H1 (cell line): Measurements from ENCODE around the gene PCCA. TPM values are rescaled to one million over a fixed set of nuclear protein-coding genes. Genes with fewer than 3 reads are reported as not detected.

Experiments
- CTCF ChIA-PET: fragments of 300-600 bp; sonication (Branson Sonifier 250); formaldehyde crosslinking; loops from one replicate; lab custom pipeline; 2021; ENCODE audit not compliant: partially characterized antibody; lab: Charles Lee
- POLR2A ChIA-PET: fragments of 300-600 bp; sonication (Branson Sonifier 250); formaldehyde crosslinking; loops from one replicate; lab custom pipeline; 2021; ENCODE audit warnings: inconsistent platforms; ENCODE audit not compliant: partially characterized antibody; lab: Charles Lee
- DNase-seq, 2 experiments: peaks; one replicate each; pipeline versions ENCODE4 v3.0.0 to v3.0.0-alpha.2; 2010 to 2022; ENCODE audit warnings: low spot score in 2 of 2, low read depth in 1 of 2, mixed read lengths in 1 of 2
- FAIRE-seq: peaks from 2 replicates; lab custom pipeline; 2011; peaks lifted over from hg19 to GRCh38; lab: Jason Lieb, UNC
- H2AFZ ChIP-seq: 2 replicates; pipeline ENCODE4 v1.8.1; 2012; ENCODE audit warnings: low read length, inconsistent platforms
- H2AK5ac ChIP-seq: 2 replicates; pipeline ENCODE4 v1.6.1; 2013; ENCODE audit warnings: low read depth, low read length
- H2BK120ac ChIP-seq: replicated peaks from 2 replicates; pipeline ENCODE3; 2013; ENCODE audit warnings: low read depth, low read length, inconsistent platforms
- H2BK12ac ChIP-seq: 2 replicates; pipeline ENCODE4 v1.6.1; 2013; ENCODE audit warnings: low read depth, low read length
- H2BK15ac ChIP-seq: 2 replicates; pipeline ENCODE4 v1.6.1; 2013; ENCODE audit warnings: low read length
- H2BK20ac ChIP-seq: 2 replicates; pipeline ENCODE4 v1.6.1; 2013; ENCODE audit warnings: low read length
- H2BK5ac ChIP-seq: 2 replicates; pipeline ENCODE4 v1.6.1; 2013; ENCODE audit warnings: low read depth, low read length
- H3K14ac ChIP-seq: 2 replicates; pipeline ENCODE4 v1.6.1; 2013; ENCODE audit warnings: inconsistent platforms; ENCODE audit not compliant: insufficient read length
- H3K18ac ChIP-seq: 2 replicates; pipeline ENCODE4 v1.6.1; 2013; ENCODE audit warnings: low read length; ENCODE audit errors: extremely low read depth
- H3K23ac ChIP-seq: 2 replicates; pipeline ENCODE4 v1.6.1; 2013; ENCODE audit warnings: inconsistent platforms; ENCODE audit not compliant: insufficient read length
- H3K23me2 ChIP-seq: 2 replicates; pipeline ENCODE4 v1.6.1; 2013; ENCODE audit warnings: low read depth, low read length
- H3K27ac ChIP-seq: 2 replicates; pipeline ENCODE4 v1.6.1; 2011; ENCODE audit warnings: low read depth, low read length, inconsistent platforms
- H3K27me3 ChIP-seq, 4 experiments: replicated peaks in 1 of 4; 1 replicate in 1 of 4; 2 replicates in 3 of 4; pipeline versions ENCODE4 v1.6.1 to v1.8.1; 2011 to 2013; ENCODE audit warnings: low read length in 3 of 4, mild to moderate bottlenecking in 3 of 4, inconsistent platforms in 2 of 4, mixed read lengths in 2 of 4, moderate library complexity in 1 of 4; ENCODE audit not compliant: control insufficient read depth in 3 of 4, insufficient read depth in 3 of 4; ENCODE audit errors: extremely low read depth in 1 of 4
- H3K36me3 ChIP-seq, 4 experiments: 2 replicates each; pipeline versions ENCODE4 v1.6.1 to v1.8.1; 2011 to 2013; ENCODE audit warnings: mild to moderate bottlenecking in 4 of 4, low read length in 3 of 4, moderate library complexity in 2 of 4, control low read depth in 1 of 4, inconsistent platforms in 1 of 4; ENCODE audit not compliant: insufficient read depth in 4 of 4, control insufficient read depth in 2 of 4
- H3K4ac ChIP-seq: replicated peaks from 2 replicates; pipeline ENCODE3; 2013; ENCODE audit warnings: low read length, low read depth, mixed read lengths, inconsistent platforms; ENCODE audit not compliant: insufficient read length
- H3K4me1 ChIP-seq, 4 experiments: replicated peaks in 1 of 4; 1 replicate in 1 of 4; 2 replicates in 3 of 4; pipeline versions ENCODE4 v1.6.1 to v1.8.1; 2011 to 2013; ENCODE audit warnings: low read length in 3 of 4, inconsistent platforms in 2 of 4, mixed read lengths in 1 of 4; ENCODE audit not compliant: insufficient read depth in 4 of 4, control insufficient read depth in 3 of 4
- H3K4me2 ChIP-seq, 2 experiments: 2 replicates each; pipeline versions ENCODE4 v1.6.1 to v1.8.1; 2011 to 2013; ENCODE audit warnings: low read depth in 2 of 2, low read length in 2 of 2, control low read depth in 1 of 2, inconsistent platforms in 1 of 2, mild to moderate bottlenecking in 1 of 2; ENCODE audit not compliant: insufficient read depth in 1 of 2
- H3K4me3 ChIP-seq, 4 experiments: fragments of 200-600, 300-600 bp in 1 of 4; sonication (generic), shearing (Covaris generic), sonication (Bioruptor Twin) in 1 of 4; 2 replicates each; pipeline versions ENCODE4 v1.5.1 to v1.8.1; 2011 to 2016; ENCODE audit warnings: low read length in 4 of 4, low read depth in 3 of 4, control low read depth in 2 of 4, inconsistent platforms in 2 of 4, mild to moderate bottlenecking in 2 of 4, mixed read lengths in 1 of 4, moderate library complexity in 1 of 4; ENCODE audit not compliant: insufficient read depth in 2 of 4; ENCODE audit errors: extremely low read depth in 1 of 4
- H3K56ac ChIP-seq: replicated peaks from 2 replicates; pipeline ENCODE3; 2013; ENCODE audit warnings: low read depth, mild to moderate bottlenecking, mixed read lengths, low read length, inconsistent platforms; ENCODE audit not compliant: insufficient read length
- H3K79me1 ChIP-seq: 2 replicates; pipeline ENCODE4 v1.6.1; 2013; ENCODE audit warnings: low read depth, low read length, control low read depth
- H3K79me2 ChIP-seq, 2 experiments: 2 replicates each; pipeline versions ENCODE4 v1.6.1 to v1.8.1; 2012 to 2013; ENCODE audit warnings: low read length in 2 of 2, mild to moderate bottlenecking in 2 of 2, inconsistent platforms in 1 of 2; ENCODE audit not compliant: insufficient read depth in 2 of 2, control insufficient read depth in 1 of 2
- H3K9ac ChIP-seq, 4 experiments: replicated peaks in 1 of 4; 1 replicate in 1 of 4; 2 replicates in 3 of 4; pipeline versions ENCODE4 v1.6.1 to v1.8.1; 2011 to 2013; ENCODE audit warnings: low read depth in 3 of 4, low read length in 3 of 4, control low read depth in 2 of 4, mild to moderate bottlenecking in 2 of 4, moderate library complexity in 2 of 4, inconsistent platforms in 1 of 4; ENCODE audit errors: extremely low read depth in 1 of 4
- H3K9me3 ChIP-seq, 2 experiments: 2 replicates each; pipeline versions ENCODE4 v1.6.1 to v1.8.1; 2012 to 2013; ENCODE audit warnings: mild to moderate bottlenecking in 2 of 2, moderate library complexity in 2 of 2, control low read depth in 1 of 2, inconsistent platforms in 1 of 2, low read depth in 1 of 2, low read length in 1 of 2, mixed read lengths in 1 of 2; ENCODE audit not compliant: insufficient read depth in 2 of 2
- H4K20me1 ChIP-seq, 2 experiments: replicated peaks in 1 of 2; 2 replicates each; pipeline versions ENCODE3 to v1.8.1; 2011 to 2013; ENCODE audit warnings: inconsistent platforms in 2 of 2, low read length in 2 of 2, mild to moderate bottlenecking in 1 of 2; ENCODE audit not compliant: insufficient read depth in 2 of 2, control insufficient read depth in 1 of 2
- H4K5ac ChIP-seq: 2 replicates; pipeline ENCODE4 v1.6.1; 2013; ENCODE audit warnings: low read length, low read depth, mixed read lengths, inconsistent platforms; ENCODE audit not compliant: insufficient read length
- H4K8ac ChIP-seq: 2 replicates; pipeline ENCODE4 v1.8.0; 2013; ENCODE audit warnings: mild to moderate bottlenecking, moderate library complexity, low read length, inconsistent platforms; ENCODE audit not compliant: insufficient read depth; ENCODE audit errors: extremely low read depth
- H4K91ac ChIP-seq: replicated peaks from 2 replicates; pipeline ENCODE3; 2013; ENCODE audit warnings: low read length, mixed read lengths, inconsistent platforms; ENCODE audit not compliant: insufficient read length
- ASH2L ChIP-seq: fragments of 200-600, 300-600 bp; sonication (generic); IDR thresholded peaks from one replicate; pipeline ENCODE4 v1.7.1; 2017; ENCODE audit warnings: low read length
- CBX8 ChIP-seq: fragments of 300-800, 300-1000 bp; sonication (generic); IDR thresholded peaks from 2 replicates; pipeline ENCODE4 v1.7.1; 2016; ENCODE audit warnings: low read depth, low read length, borderline replicate concordance
- CREB1 ChIP-seq: IDR thresholded peaks from 2 replicates; pipeline ENCODE4 v1.6.1; 2012; ENCODE audit warnings: inconsistent platforms
- CTBP2 ChIP-seq: IDR thresholded peaks from 2 replicates; pipeline ENCODE4 v1.7.0; 2011; ENCODE audit warnings: borderline replicate concordance, mild to moderate bottlenecking, moderate library complexity, mixed read lengths, low read length; ENCODE audit not compliant: insufficient read depth, insufficient read length
- EP300 ChIP-seq, 2 experiments: IDR thresholded peaks; 1 replicate in 1 of 2; 2 replicates in 1 of 2; pipeline ENCODE4 v1.6.1; 2011 to 2012; ENCODE audit warnings: low read depth in 2 of 2, low read length in 2 of 2, mild to moderate bottlenecking in 2 of 2, borderline replicate concordance in 1 of 2, inconsistent platforms in 1 of 2, moderate library complexity in 1 of 2
- HDAC6 ChIP-seq: IDR thresholded peaks from one replicate; pipeline ENCODE4 v1.7.1; 2012; ENCODE audit warnings: low read depth, mild to moderate bottlenecking, inconsistent platforms, low read length, moderate library complexity
- JUND ChIP-seq: IDR thresholded peaks from 2 replicates; pipeline ENCODE4 v1.6.1; 2011; ENCODE audit warnings: mild to moderate bottlenecking, improper control_type of control experiment, low read length
- POU5F1 ChIP-seq: IDR thresholded peaks from 2 replicates; pipeline ENCODE4 v1.6.1; 2011; ENCODE audit warnings: low read depth, mild to moderate bottlenecking, low read length, moderate library complexity
- RFX5 ChIP-seq: IDR thresholded peaks from 2 replicates; pipeline ENCODE4 v1.6.1; 2011; ENCODE audit warnings: low read depth, low read length, improper control_type of control experiment, borderline replicate concordance
- SIN3A ChIP-seq, 2 experiments: IDR thresholded peaks in 1 of 2; conservative IDR thresholded peaks in 1 of 2; 2 replicates each; pipeline ENCODE4 v1.6.1; 2011 to 2012; ENCODE audit warnings: low read length in 2 of 2, improper control_type of control experiment in 1 of 2, low read depth in 1 of 2, mild to moderate bottlenecking in 1 of 2
- SIX5 ChIP-seq: IDR thresholded peaks from 2 replicates; pipeline ENCODE4 v1.6.1; 2011; ENCODE audit warnings: mild to moderate bottlenecking, low read depth, low read length
- SP4 ChIP-seq: IDR thresholded peaks from 2 replicates; pipeline ENCODE4 v1.6.1; 2012; ENCODE audit warnings: low read length, inconsistent platforms
- YY1 ChIP-seq: IDR thresholded peaks from 2 replicates; pipeline ENCODE4 v1.6.1; 2011; ENCODE audit warnings: low read depth, mild to moderate bottlenecking, low read length
- WGBS, 2 experiments: shearing (Covaris generic) in 1 of 2; methylation state at CpG; one replicate each; pipeline versions ENCODE4 v1.1.6 to v1.1.7; 2013 to 2015; ENCODE audit warnings: low lambda C conversion rate in 2 of 2, mixed read lengths in 2 of 2, inconsistent platforms in 1 of 2, low coverage in 1 of 2, missing lambda C conversion rate in 1 of 2; ENCODE audit not compliant: insufficient replicate concordance in 2 of 2, insufficient coverage in 1 of 2, insufficient read length in 1 of 2; ENCODE audit errors: extremely low coverage in 1 of 2, missing lambda C conversion rate in 1 of 2; 5-methylcytosine and 5-hydroxymethylcytosine counted together
- polyA plus RNA-seq, 7 experiments: library from polyadenylated mRNA; depleted of rRNA in 3 of 7; stranded (reverse) in 5 of 7; unstranded in 2 of 7; fragments of >200 nt in 5 of 7; fragments of 200-250 nt in 2 of 7; gene quantifications; 1 replicate in 5 of 7; 2 replicates in 1 of 7; 4 replicates in 1 of 7; pipeline versions ENCODE4 v1.2.1 to v1.2.3, GENCODE V29; 2011 to 2013; ENCODE audit warnings: missing spikeins in 2 of 7, mixed read lengths in 2 of 7
- total RNA-seq: library from RNA; stranded (reverse); fragmentation: NEBNext Ultra II Directional; extraction: Animal tissue kit (Norgen Biotek cat#: 25700); gene quantifications from 2 replicates; pipeline ENCODE4 v1.2.1, GENCODE V29; 2021
- TF ChIP-seq, protein P1 (sequence below): IDR thresholded peaks from 2 replicates; pipeline ENCODE4 v1.6.1; 2011; ENCODE audit warnings: low read depth, mild to moderate bottlenecking, low read length; ENCODE audit not compliant: insufficient read depth

The PCCA gene
- total and polyA plus RNA-seq, 2 of the 8 experiments (the other 6 are each of a cell fraction or from before 2014, with no cell fraction given) = 18.4 to 49.8 TPM

DNA sequence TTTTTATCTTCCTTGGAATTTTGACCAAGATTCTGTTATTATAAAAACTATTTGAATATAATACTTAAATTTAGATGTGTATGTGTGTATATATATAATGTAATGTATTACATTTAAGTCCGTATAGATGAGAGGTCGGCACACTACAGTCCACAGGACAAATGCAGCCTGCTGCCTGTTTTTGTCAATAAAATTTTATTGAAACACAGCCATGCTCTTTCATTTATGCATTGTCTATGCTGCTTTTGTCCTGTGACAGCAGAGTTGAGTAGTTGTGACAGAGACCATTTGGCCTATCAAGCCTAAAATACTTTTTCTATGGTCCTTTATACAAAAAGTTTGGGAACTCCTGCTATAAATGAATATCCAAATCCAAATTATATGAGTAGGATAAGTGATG lies 69.7 kb downstream of the PCCA start:
- no peak overlapping the region for H2BK12ac ChIP-seq
- 83% methylated on average over 2 of the region's 2 CpGs; no CpG with 5 or more reads in 1 of the 2 experiments for WGBS, 2 experiments
- H3K4me3 ChIP-seq = no peak overlapping the region
- ChIA-PET POLR2A (no interaction called here), CTCF (no interaction called here)
- no peaks in the 10 kb centered on the region for H3K23me2 ChIP-seq
- H4K8ac ChIP-seq = no peak overlapping the region
- no peak overlapping the region for H2BK5ac ChIP-seq
- H3K79me1 ChIP-seq = no peaks in the 10 kb centered on the region
- no peaks in the 10 kb centered on the region for H4K20me1 ChIP-seq
- H2BK120ac ChIP-seq = no peak overlapping the region
- no peak overlapping the region for H4K91ac ChIP-seq
- peaks cover 0 to 22% (median 0%) of the 10 kb centered on the region in 4 experiments; a peak in 1 of 8 replicates for H3K36me3 ChIP-seq
- 0 out of 4 replicates have a peak, but pooled peaks cover 0 to under 1% of the 10 kb centered on the region in 2 experiments for H3K79me2 ChIP-seq
- no peak overlapping the region for H3K56ac ChIP-seq
- no peak overlapping the region for H2AK5ac ChIP-seq
- H3K27ac ChIP-seq = no peak overlapping the region
- H3K23ac ChIP-seq = no peak overlapping the region
- no peak overlapping the region for H3K14ac ChIP-seq
- no peak overlapping the region for H2AFZ ChIP-seq
- H3K9me3 ChIP-seq = no peaks in the 10 kb centered on the region
- H3K27me3 ChIP-seq = no peaks in the 10 kb centered on the region
- DNase-seq = no peak
- no peak overlapping the region for H3K18ac ChIP-seq
- no peak overlapping the region for H3K4ac ChIP-seq
- H3K4me2 ChIP-seq = no peak overlapping the region
- no peak for FAIRE-seq
- no peak overlapping the region for H2BK20ac ChIP-seq
- H3K9ac ChIP-seq = no peak overlapping the region
- H4K5ac ChIP-seq = no peak overlapping the region
- H3K4me1 ChIP-seq = peaks cover 0 to 19% (median 4%) of the 10 kb centered on the region in 4 experiments; a peak in 4 of 7 replicates
- no peak overlapping the region for H2BK15ac ChIP-seq
- TF ChIP-seq HDAC6 (no peak), JUND (no peak), POU5F1 (no peak), SP4 (no peak), SIN3A (conservative IDR thresholded peaks at IDR 0.05 in 1 of 2, IDR thresholded peaks at IDR 0.05 in 1 of 2; ENCODE audit: low read depth in 1 of 2, low read length in 2 of 2) (no peak), CBX8 (no peak), CTBP2 (no peak), RFX5 (no peak), YY1 (no peak), ASH2L (no peak), CREB1 (no peak), EP300 (IDR thresholded peaks at IDR 0.05; ENCODE audit: borderline replicate concordance in 1 of 2, low read depth in 2 of 2, low read length in 2 of 2) (no peak), SIX5 (no peak)
- TF ChIP-seq, protein P1, sequence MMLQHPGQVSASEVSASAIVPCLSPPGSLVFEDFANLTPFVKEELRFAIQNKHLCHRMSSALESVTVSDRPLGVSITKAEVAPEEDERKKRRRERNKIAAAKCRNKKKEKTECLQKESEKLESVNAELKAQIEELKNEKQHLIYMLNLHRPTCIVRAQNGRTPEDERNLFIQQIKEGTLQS = no peak
